HepG2 (cell line): ENCODE data around the gene C16orf95. TPM values are rescaled to one million over a fixed set of nuclear protein-coding genes. Genes with fewer than 3 reads are reported as not detected.

Experiments used
- ATAC-seq: fragments of 200-7000 bp; cut with Tn5 transposase; 3 replicates; pipeline ENCODE4 v1.9.1; 2020; ENCODE audit warnings: mild to moderate bottlenecking, moderate library complexity
- BruUV-seq: library from RNA; stranded (reverse); fragments of 400-500 nt; replicated peaks from 2 replicates; lab custom pipeline; 2021; lab: Mats Ljungman, UMichigan
- CTCF ChIA-PET: fragments of 300-600 bp; formaldehyde crosslinking; extraction: SDS; loops from one replicate; lab custom pipeline; 2021; ENCODE audit warnings: low total read pairs, inconsistent platforms, low intra/inter-chr PET ratio; lab: Yijun Ruan, JAX
- POLR2A ChIA-PET: fragments of 350-600 bp; sonication (Branson Sonifier 250); formaldehyde crosslinking; loops from one replicate; lab custom pipeline; 2020; ENCODE audit warnings: antibody characterized with exemption, inconsistent platforms; lab: Yijun Ruan, JAX
- DNase-seq: peaks from one replicate; pipeline ENCODE4 v3.0.0-alpha.2; 2015; ENCODE audit warnings: low spot score
- FAIRE-seq: peaks from 3 replicates; lab custom pipeline; 2011; peaks lifted over from hg19 to GRCh38; lab: Jason Lieb, UNC
- H2AFZ ChIP-seq: one replicate; pipeline ENCODE4 v1.6.1; 2011; ENCODE audit warnings: low read length, inconsistent platforms
- H3K27ac ChIP-seq: fragments of 300-600 bp; 3 replicates; pipeline ENCODE4 v1.8.0; 2011; ENCODE audit warnings: mixed run types, mild to moderate bottlenecking, mixed read lengths, low read length, inconsistent platforms; ENCODE audit not compliant: insufficient read depth; ENCODE audit errors: extremely low read length
- H3K27me3 ChIP-seq, 2 experiments: fragments of 200-600 bp in 1 of 2; 2 replicates in 1 of 2; 3 replicates in 1 of 2; pipeline versions ENCODE4 v1.6.0 to v1.8.0; 2011; ENCODE audit warnings: low read length in 2 of 2, mild to moderate bottlenecking in 2 of 2, moderate library complexity in 2 of 2, inconsistent platforms in 1 of 2; ENCODE audit not compliant: insufficient read depth in 2 of 2, control insufficient read depth in 1 of 2
- H3K36me3 ChIP-seq, 2 experiments: fragments of 200-600 bp in 1 of 2; replicated peaks in 1 of 2; 2 replicates in 1 of 2; 3 replicates in 1 of 2; pipeline versions ENCODE4 v1.5.1 to v1.8.0; 2011; ENCODE audit warnings: low read length in 2 of 2, inconsistent platforms in 1 of 2; ENCODE audit not compliant: insufficient read depth in 2 of 2, control insufficient read depth in 1 of 2
- H3K4me1 ChIP-seq: 2 replicates; pipeline ENCODE4 v1.5.1; 2012; ENCODE audit warnings: low read length, inconsistent platforms; ENCODE audit not compliant: insufficient read depth
- H3K4me2 ChIP-seq: 2 replicates; pipeline ENCODE4 v1.6.0; 2011; ENCODE audit warnings: low read depth, low read length, inconsistent platforms
- H3K4me3 ChIP-seq, 3 experiments: fragments of 200-600 bp in 1 of 3; sonication (generic), shearing (Covaris generic) in 1 of 3; replicated peaks in 1 of 3; 2 replicates each; pipeline ENCODE4 v1.5.1; 2011 to 2016; ENCODE audit warnings: low read length in 3 of 3, inconsistent platforms in 2 of 3, low read depth in 2 of 3, mild to moderate bottlenecking in 2 of 3, control low read depth in 1 of 3, mixed read lengths in 1 of 3; ENCODE audit not compliant: insufficient read depth in 1 of 3
- H3K79me2 ChIP-seq: one replicate; pipeline ENCODE4 v1.6.1; 2011; ENCODE audit warnings: low read length, inconsistent platforms; ENCODE audit not compliant: insufficient read depth
- H3K9ac ChIP-seq: 2 replicates; pipeline ENCODE4 v1.6.0; 2011; ENCODE audit warnings: mild to moderate bottlenecking, low read depth, low read length, inconsistent platforms; ENCODE audit not compliant: insufficient read depth
- H3K9me3 ChIP-seq: 2 replicates; pipeline ENCODE4 v1.5.1; 2012; ENCODE audit warnings: mild to moderate bottlenecking, low read length
- H4K20me1 ChIP-seq: 2 replicates; pipeline ENCODE4 v1.6.0; 2011; ENCODE audit warnings: inconsistent platforms, mild to moderate bottlenecking, low read length, moderate library complexity; ENCODE audit not compliant: insufficient read depth
- AGO2 ChIP-seq: fragments of 200-400 bp; formaldehyde crosslinking; optimal IDR thresholded peaks from 2 replicates; pipeline ENCODE3; 2017; ENCODE audit warnings: mild to moderate bottlenecking, low read depth, low read length, moderate library complexity
- POLR2AphosphoS2 ChIP-seq: IDR thresholded peaks from 2 replicates; pipeline ENCODE4 v1.6.1; 2011; ENCODE audit warnings: low read depth, low read length, improper control_type of control experiment
- RBM22 ChIP-seq: fragments of 200-400 bp; formaldehyde crosslinking; optimal IDR thresholded peaks from 2 replicates; pipeline ENCODE3; 2017; ENCODE audit warnings: mild to moderate bottlenecking, low read length, moderate library complexity
- TBP ChIP-seq: sonication (generic); formaldehyde crosslinking; IDR thresholded peaks from 2 replicates; pipeline ENCODE4 v1.5.0; 2020; ENCODE audit warnings: missing genetic modification reagents
- ZBTB7A ChIP-seq: sonication (generic); formaldehyde crosslinking; IDR thresholded peaks from 2 replicates; pipeline ENCODE4 v1.8.0; 2022; ENCODE audit warnings: mild to moderate bottlenecking, missing genetic modification reagents
- ZFP82 ChIP-seq: sonication (generic); formaldehyde crosslinking; IDR thresholded peaks from 2 replicates; pipeline ENCODE4 v1.5.1; 2020; ENCODE audit warnings: mild to moderate bottlenecking, missing genetic modification reagents, borderline replicate concordance
- ZNF230 ChIP-seq: sonication (generic); formaldehyde crosslinking; IDR thresholded peaks from 2 replicates; pipeline ENCODE4 v1.4.0; 2020; ENCODE audit warnings: mild to moderate bottlenecking, missing genetic modification reagents
- ZNF605 ChIP-seq: sonication (generic); formaldehyde crosslinking; IDR thresholded peaks from 2 replicates; pipeline ENCODE4 v1.8.0; 2022; ENCODE audit warnings: mild to moderate bottlenecking, missing genetic modification reagents
- ZNF607 ChIP-seq: sonication (generic); formaldehyde crosslinking; IDR thresholded peaks from 2 replicates; pipeline ENCODE4 v1.5.1; 2020; ENCODE audit warnings: missing genetic modification reagents, mild to moderate bottlenecking, borderline replicate concordance
- WGBS: methylation state at CpG from one replicate; pipeline ENCODE4 v1.1.6; 2017; ENCODE audit warnings: low lambda C conversion rate; 5-methylcytosine and 5-hydroxymethylcytosine counted together
- in situ Hi-C: cut with HindIII; loops from 2 replicates; pipeline ENCODE4 v1.10.0; 2017; ENCODE audit warnings: low pct_unique_long_range_greater_than_20kb; ENCODE audit not compliant: extremely low pct_ligation_motif_present
- intact Hi-C: fragments of 100-400 bp; cut with micrococcal nuclease; formaldehyde crosslinking; loops from one replicate; pipeline ENCODE4 v1.10.0; 2022; ENCODE audit not compliant: unreplicated experiment
- polyA plus RNA-seq, 8 experiments: library from polyadenylated mRNA; depleted of rRNA in 3 of 8; stranded (reverse) in 7 of 8; unstranded in 1 of 8; fragments of >200 nt; fragmentation: Illumina TruSeq in 4 of 8; extraction: Trizol in 4 of 8; gene quantifications; 2 replicates each; pipeline versions ENCODE4 v1.2.1 to v1.2.3, GENCODE V29; 2011 to 2016; ENCODE audit warnings: low read depth in 4 of 8, missing spikeins in 1 of 8, mixed read lengths in 1 of 8; ENCODE audit not compliant: insufficient read depth in 1 of 8
- total RNA-seq, 5 experiments: library from RNA; depleted of rRNA; stranded (reverse); fragments of >200 nt; fragmentation: Illumina TruSeq; extraction: Trizol; gene quantifications; 2 replicates each; pipeline ENCODE4 v1.2.3, GENCODE V29; 2016; ENCODE audit warnings: low read depth in 1 of 5

C16orf95 gene
- total and polyA plus RNA-seq, 2 of the 13 experiments (the other 11 are each of a cell fraction or from before 2014, with no cell fraction given) = 2.8 to 8.6 TPM

- H3K4me3 ChIP-seq = no peak overlapping the region
- H3K27me3 ChIP-seq = no peaks in the 10 kb centered on the region
- H3K27ac ChIP-seq = no peak overlapping the region
- WGBS = 75% methylated on average over 11 of the region's 15 CpGs
- H3K36me3 ChIP-seq = peaks cover 37 to 59% of the 10 kb centered on the region in 2 experiments
- peaks cover 11% of the 10 kb centered on the region for H3K79me2 ChIP-seq
- ATAC-seq (no peak), DNase-seq (no peak), FAIRE-seq (no peak)
- H3K9ac ChIP-seq = no peak overlapping the region
- no peak overlapping the region for H2AFZ ChIP-seq
- no peaks in the 10 kb centered on the region for H3K4me1 ChIP-seq
- POLR2A ChIA-PET = interaction anchor here (1.9 to 2.6 kb wide), 2 partner anchors 54 to 57 kb away, joined by 4 to 20 read pairs; partner anchors contain the start of gene FBXO31
- TF ChIP-seq ZNF607 (peak; percentile 36; the same call in 1 of the 2 replicates), ZBTB7A (CRISPR knock-in tag) (no peak), AGO2 (peak; percentile 87), ZNF230 (CRISPR knock-in tag) (0 out of 2 replicates have a peak, but pooled peaks have one; percentile 1), ZNF605 (0 out of 2 replicates have a peak, but pooled peaks have one; percentile 25), ZFP82 (no peak), POLR2AphosphoS2 (0 out of 2 replicates have a peak, but pooled peaks have one; percentile 24), RBM22 (peak; percentile 11), TBP (no peak)
- CTCF ChIA-PET = interaction anchor here (1.2 to 1.6 kb wide), 2 partner anchors 55 to 68 kb away, joined by 3 to 12 read pairs; no protein-coding TSS in a partner anchor
- in situ Hi-C loops (no loop called here), intact Hi-C loops (loop anchor here (2.0 kb wide), 1 partner anchor 57 kb away; the partner anchor contains the start of gene FBXO31)
- no TSS peak for BruUV-seq
- H3K9me3 ChIP-seq = no peaks in the 10 kb centered on the region
- H3K4me2 ChIP-seq = no peak overlapping the region
- peaks cover 65% of the 10 kb centered on the region for H4K20me1 ChIP-seq
Observed at GRCh38 chr16:87325423-87325858, 8.2 kb upstream of the C16orf95 start.
